Neural crest cell (in vitro differentiated cells): ENCODE data around the gene ZMAT5. TPM values are rescaled to one million over a fixed set of nuclear protein-coding genes. Genes with fewer than 3 reads are reported as not detected.
A peak's percentile ranks its signal among the peaks of the same experiment; 100 is the strongest.

Experiments used
- DNase-seq: peaks from one replicate; pipeline ENCODE4 v3.0.0; 2021; ENCODE audit warnings: low read depth, mixed read lengths, low spot score
- H3K27ac Mint-ChIP-seq: one replicate; pipeline ENCODE4 v1.8.0; 2021; ENCODE audit warnings: mild to moderate bottlenecking, mixed read lengths; ENCODE audit not compliant: unreplicated experiment
- H3K27me3 Mint-ChIP-seq: 2 replicates; pipeline ENCODE4 v1.8.0; 2021; ENCODE audit warnings: low read depth, mild to moderate bottlenecking, mixed read lengths
- H3K36me3 Mint-ChIP-seq: 2 replicates; pipeline ENCODE4 v1.8.0; 2021; ENCODE audit warnings: low read depth, mild to moderate bottlenecking, mixed read lengths
- H3K4me1 Mint-ChIP-seq: 2 replicates; pipeline ENCODE4 v1.8.0; 2021; ENCODE audit warnings: mixed read lengths
- H3K4me3 Mint-ChIP-seq: one replicate; pipeline ENCODE4 v1.8.0; 2021; ENCODE audit warnings: mild to moderate bottlenecking, mixed read lengths
- H3K9me3 Mint-ChIP-seq: 2 replicates; pipeline ENCODE4 v1.8.0; 2021; ENCODE audit warnings: mixed read lengths
- CTCF ChIP-seq: fragments of 200-600 bp; sonication (generic); conservative IDR thresholded peaks from 2 replicates; pipeline ENCODE4 v1.5.0; 2021; ENCODE audit warnings: antibody characterized with exemption, mild to moderate bottlenecking
- total RNA-seq: library from RNA; stranded (reverse); gene quantifications from 2 replicates; pipeline ENCODE4 v1.2.1, GENCODE V29; 2021

Gene ZMAT5
- total RNA-seq, 1 donor from 2014 or later, result 25.3 TPM

- Mint-ChIP-seq H3K4me3 (no peak overlapping the region), H3K27me3 (no peaks in the 10 kb centered on the region), H3K27ac (no peak overlapping the region), H3K9me3 (no peaks in the 10 kb centered on the region), H3K36me3 (no peaks in the 10 kb centered on the region), H3K4me1 (peaks cover 17% of the 10 kb centered on the region)
- TF ChIP-seq CTCF, result no peak
- DNase-seq, result no peak
These were observed 73.1 kb downstream of the ZMAT5 start for GRCh38 chr22:29693671-29694070.

GRCh38 chr22:29693161-29693560, 73.6 kb downstream of the ZMAT5 start:
- Mint-ChIP-seq H3K27ac (peak overlapping the region; percentile 35), H3K4me3 (no peak overlapping the region), H3K27me3 (no peaks in the 10 kb centered on the region)

GRCh38 chr22:29692327-29692640, 74.5 kb downstream of the ZMAT5 start:
- H3K9me3 Mint-ChIP-seq, result no peaks in the 10 kb centered on the region
- no peak overlapping the region for H3K27ac Mint-ChIP-seq
- no peak overlapping the region for H3K4me3 Mint-ChIP-seq
- H3K36me3 Mint-ChIP-seq, result no peaks in the 10 kb centered on the region
- H3K4me1 Mint-ChIP-seq, result peaks cover 19% of the 10 kb centered on the region
- DNase-seq, result no peak
- no peak for TF ChIP-seq CTCF
- H3K27me3 Mint-ChIP-seq, result no peaks in the 10 kb centered on the region

More at GRCh38 chr22:29693161-29693560, 73.6 kb downstream of the ZMAT5 start:
- Mint-ChIP-seq H3K4me1 (peaks cover 20% of the 10 kb centered on the region), H3K9me3 (no peaks in the 10 kb centered on the region), H3K36me3 (no peaks in the 10 kb centered on the region)
- no peak for TF ChIP-seq CTCF
- no peak for DNase-seq

GRCh38 chr22:29691636-29692326, 75.0 kb downstream of the ZMAT5 start:
- Mint-ChIP-seq H3K4me1 (peaks cover 19% of the 10 kb centered on the region), H3K9me3 (no peaks in the 10 kb centered on the region), H3K36me3 (no peaks in the 10 kb centered on the region), H3K4me3 (no peak overlapping the region), H3K27ac (no peak overlapping the region), H3K27me3 (no peaks in the 10 kb centered on the region)
- no peak for TF ChIP-seq CTCF
- no peak for DNase-seq

GRCh38 chr22:29690476-29690875, 76.3 kb downstream of the ZMAT5 start:
- DNase-seq, result no peak
- H3K36me3 Mint-ChIP-seq, result no peaks in the 10 kb centered on the region
- no peaks in the 10 kb centered on the region for H3K27me3 Mint-ChIP-seq
- H3K4me1 Mint-ChIP-seq, result peaks cover 24% of the 10 kb centered on the region
- no peak overlapping the region for H3K4me3 Mint-ChIP-seq
- no peaks in the 10 kb centered on the region for H3K9me3 Mint-ChIP-seq
- no peak overlapping the region for H3K27ac Mint-ChIP-seq
- no peak for TF ChIP-seq CTCF
